GM12878 (cell line): ENCODE results near the gene MUC5B. TPM values are rescaled to one million over a fixed set of nuclear protein-coding genes. Genes with fewer than 3 reads are reported as not detected.

Experiments
- ATAC-seq: fragments of 200-7000 bp; cut with Tn5 transposase; 3 replicates; pipeline ENCODE4 v1.9.1; 2020; ENCODE audit warnings: mild to moderate bottlenecking, moderate library complexity
- BruUV-seq: library from RNA; stranded (reverse); fragments of 400-500 nt; replicated peaks from 2 replicates; lab custom pipeline; 2021; lab: Mats Ljungman, UMichigan
- CTCF ChIA-PET: fragments of 300-600 bp; sonication (Branson Sonifier 250); formaldehyde crosslinking; extraction: SDS; loops from one replicate; lab custom pipeline; 2021; ENCODE audit warnings: inconsistent platforms; lab: Yijun Ruan, JAX
- POLR2A ChIA-PET: fragments of 350-600 bp; formaldehyde crosslinking; extraction: SDS; loops from one replicate; lab custom pipeline; 2021; ENCODE audit warnings: inconsistent platforms; lab: Charles Lee
- RAD21 ChIA-PET: fragments of 300-600 bp; sonication (Branson Sonifier 250); formaldehyde crosslinking; loops from one replicate; lab custom pipeline; 2023; ENCODE audit warnings: antibody characterized with exemption; ENCODE audit not compliant: unreplicated experiment; lab: Charles Lee
- SMC1A ChIA-PET: fragments of 300-600 bp; sonication (Branson Sonifier 250); formaldehyde crosslinking; loops from one replicate; lab custom pipeline; 2023; ENCODE audit not compliant: unreplicated experiment, uncharacterized antibody; lab: Charles Lee
- DNase-seq: peaks from one replicate; pipeline ENCODE4 v3.0.0-alpha.2; 2011; ENCODE audit warnings: low read depth, low spot score
- FAIRE-seq: peaks from 3 replicates; lab custom pipeline; 2011; peaks lifted over from hg19 to GRCh38; lab: Jason Lieb, UNC
- H2AFZ ChIP-seq: 2 replicates; pipeline ENCODE4 v1.6.0; 2011; ENCODE audit warnings: low read depth, low read length, control low read depth; ENCODE audit not compliant: control insufficient read depth
- H3K27ac ChIP-seq: 2 replicates; pipeline ENCODE4 v1.5.1; 2011; ENCODE audit warnings: control low read depth; ENCODE audit not compliant: control insufficient read depth, insufficient read depth
- H3K27me3 ChIP-seq, 2 experiments: replicated peaks in 1 of 2; 2 replicates each; pipeline versions ENCODE4 v1.6.0 to v1.6.1; 2011; ENCODE audit warnings: low read length in 1 of 2; ENCODE audit not compliant: control insufficient read depth in 2 of 2, insufficient read depth in 2 of 2
- H3K36me3 ChIP-seq, 2 experiments: 2 replicates each; pipeline ENCODE4 v1.5.1; 2011; ENCODE audit warnings: low read length in 1 of 2; ENCODE audit not compliant: control insufficient read depth in 2 of 2, insufficient read depth in 2 of 2
- H3K4me1 ChIP-seq: 2 replicates; pipeline ENCODE4 v1.6.1; 2011; ENCODE audit warnings: mild to moderate bottlenecking, low read length, moderate library complexity, mixed read lengths; ENCODE audit not compliant: control insufficient read depth, insufficient read depth
- H3K4me2 ChIP-seq: 2 replicates; pipeline ENCODE4 v1.6.0; 2011; ENCODE audit warnings: control low read depth; ENCODE audit not compliant: control insufficient read depth, insufficient read depth
- H3K4me3 ChIP-seq: fragments of 200-600 bp; sonication (generic); 2 replicates; pipeline ENCODE4 v1.5.1; 2016
- H3K79me2 ChIP-seq: 2 replicates; pipeline ENCODE4 v1.6.0; 2011; ENCODE audit warnings: low read length; ENCODE audit not compliant: control insufficient read depth, insufficient read depth
- H3K9ac ChIP-seq: 2 replicates; pipeline ENCODE4 v1.8.0; 2011; ENCODE audit warnings: low read length, control low read depth, mixed read lengths; ENCODE audit not compliant: control insufficient read depth, insufficient read depth
- H3K9me3 ChIP-seq: replicated peaks from 3 replicates; pipeline ENCODE4 v1.5.1; 2011; ENCODE audit warnings: mild to moderate bottlenecking, low read length; ENCODE audit not compliant: control insufficient read depth, insufficient read depth
- H4K20me1 ChIP-seq: 2 replicates; pipeline ENCODE4 v1.6.0; 2011; ENCODE audit not compliant: control insufficient read depth, insufficient read depth
- CBFB ChIP-seq: IDR thresholded peaks from 2 replicates; pipeline ENCODE4 v1.6.1; 2016; ENCODE audit warnings: antibody characterized with exemption, low read depth
- CEBPB ChIP-seq, 2 experiments: fragments of 150-350 bp in 1 of 2; IDR thresholded peaks; 2 replicates each; pipeline ENCODE4 v1.6.1; 2012 to 2014; ENCODE audit warnings: low read depth in 2 of 2, low read length in 2 of 2, borderline replicate concordance in 1 of 2, inconsistent platforms in 1 of 2
- FOXK2 ChIP-seq: fragments of 450-650 bp; IDR thresholded peaks from 2 replicates; pipeline ENCODE4 v1.6.1; 2017; ENCODE audit warnings: mild to moderate bottlenecking, moderate library complexity
- HDGF ChIP-seq: fragments of 450-650 bp; IDR thresholded peaks from 2 replicates; pipeline ENCODE4 v1.6.1; 2016; ENCODE audit warnings: antibody characterized with exemption
- JUND ChIP-seq: IDR thresholded peaks from 2 replicates; pipeline ENCODE4 v1.6.1; 2012; ENCODE audit warnings: low read depth, mild to moderate bottlenecking, low read length, improper control_type of control experiment, moderate library complexity
- NFIC ChIP-seq: IDR thresholded peaks from 2 replicates; pipeline ENCODE4 v1.6.1; 2012; ENCODE audit warnings: low read depth, mild to moderate bottlenecking, inconsistent platforms, low read length, moderate library complexity
- NR2C1 ChIP-seq: fragments of 450-650 bp; IDR thresholded peaks from 2 replicates; pipeline ENCODE4 v1.6.1; 2017; ENCODE audit warnings: antibody characterized with exemption, mild to moderate bottlenecking, moderate library complexity
- SMAD5 ChIP-seq: IDR thresholded peaks from 2 replicates; pipeline ENCODE4 v1.6.1; 2016; ENCODE audit warnings: antibody characterized with exemption, low read depth
- SRF ChIP-seq, 2 experiments: IDR thresholded peaks; 2 replicates each; pipeline ENCODE4 v1.6.1; 2011; ENCODE audit warnings: low read depth in 2 of 2, low read length in 2 of 2, mild to moderate bottlenecking in 1 of 2, moderate library complexity in 1 of 2
- ZNF217 ChIP-seq: fragments of 450-650 bp; IDR thresholded peaks from 2 replicates; pipeline ENCODE4 v1.6.1; 2017; ENCODE audit warnings: antibody characterized with exemption, mild to moderate bottlenecking
- WGBS: methylation state at CpG from one replicate; pipeline ENCODE4 v1.1.6; 2016; ENCODE audit warnings: low lambda C conversion rate; ENCODE audit not compliant: insufficient replicate concordance, insufficient coverage; ENCODE audit errors: missing lambda C conversion rate; 5-methylcytosine and 5-hydroxymethylcytosine counted together
- in situ Hi-C: fragments of 300-500 bp; cut with MboI; formaldehyde crosslinking; loops from 9 replicates; pipeline ENCODE4 v1.14.3; 2018; ENCODE audit warnings: mixed read lengths
- intact Hi-C: fragments of 100-400 bp; cut with micrococcal nuclease; formaldehyde crosslinking; loops from one replicate; pipeline ENCODE4 v1.14.2; 2022; ENCODE audit not compliant: unreplicated experiment
- polyA plus RNA-seq, 11 experiments: library from polyadenylated mRNA; depleted of rRNA in 4 of 11; unstranded in 6 of 11; stranded (reverse) in 5 of 11; fragments of >200 nt; fragmentation: Nextera tagmentation in 4 of 11; fragmentation: Illumina TruSeq in 1 of 11; extraction: Ambion mirVana in 4 of 11; extraction: Trizol in 1 of 11; gene quantifications; 1 replicate in 1 of 11; 2 replicates in 10 of 11; pipeline versions ENCODE4 v1.2.1 to v1.2.3, GENCODE V29; 2011 to 2016; ENCODE audit warnings: inconsistent platforms in 2 of 11, missing spikeins in 2 of 11, low read depth in 1 of 11
- total RNA-seq, 4 experiments: library from RNA; depleted of rRNA in 3 of 4; stranded (reverse); fragments of >200 nt in 3 of 4; fragmentation: Illumina TruSeq in 1 of 4; extraction: Trizol in 1 of 4; gene quantifications; 2 replicates each; pipeline versions ENCODE4 v1.2.1 to v1.2.3, GENCODE V29; 2013 to 2021

Gene MUC5B
- total and polyA plus RNA-seq, 10 of the 15 experiments (the other 5 are each of a cell fraction or from before 2014, with no cell fraction given), result 1.5 TPM; not detected in 9

DNA sequence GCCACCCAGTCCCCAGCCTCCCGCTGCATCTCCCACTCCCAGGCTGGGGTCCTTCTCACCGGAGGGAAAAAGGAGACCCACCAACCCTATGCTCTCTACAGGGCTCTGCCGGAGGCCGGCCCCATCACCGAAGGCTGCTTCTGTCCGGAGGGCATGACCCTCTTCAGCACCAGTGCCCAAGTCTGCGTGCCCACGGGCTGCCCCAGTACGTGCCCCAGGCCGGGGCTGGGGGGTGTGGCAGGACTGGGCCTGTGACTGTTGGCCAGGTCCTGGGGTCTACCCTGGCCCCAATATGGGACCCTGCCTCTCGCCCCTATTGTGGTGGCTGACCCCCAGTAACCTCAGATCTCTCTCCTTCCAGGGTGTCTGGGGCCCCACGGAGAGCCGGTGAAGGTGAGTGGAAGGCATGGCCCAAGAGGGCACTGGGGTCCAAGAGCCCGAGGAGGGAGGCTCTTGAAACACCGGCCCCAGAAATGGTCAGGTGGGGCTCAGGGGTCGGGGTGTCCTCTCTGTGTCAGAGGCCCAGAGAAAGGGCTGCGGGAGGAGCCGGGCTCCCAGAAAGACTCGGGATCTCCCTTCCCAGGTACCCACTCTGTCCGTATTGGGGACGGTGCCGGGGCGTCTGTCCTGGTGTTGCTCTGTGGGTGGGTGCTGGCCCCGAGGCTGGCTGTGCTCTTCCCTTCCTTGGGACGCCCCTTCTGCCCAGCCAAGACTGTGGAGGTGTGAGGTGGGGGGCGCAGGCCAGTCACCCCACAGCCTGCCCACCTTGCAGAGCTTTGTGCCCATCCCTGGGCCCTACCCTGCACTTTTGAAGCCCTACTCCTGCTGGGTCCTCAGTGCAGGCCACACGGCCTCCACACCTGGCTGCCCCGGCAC is 26.1 kb upstream of the MUC5B start:
- ATAC-seq (no peak), DNase-seq (no peak), FAIRE-seq (no peak)
- Histone ChIP-seq H3K79me2 (no peaks in the 10 kb centered on the region), H3K36me3 (no peaks in the 10 kb centered on the region), H3K27me3 (no peaks in the 10 kb centered on the region), H3K4me2 (no peak overlapping the region), H3K9ac (no peak overlapping the region), H2AFZ (no peak overlapping the region), H3K9me3 (no peaks in the 10 kb centered on the region; the same call in 1 of the 3 replicates), H3K4me3 (no peak overlapping the region), H4K20me1 (no peaks in the 10 kb centered on the region), H3K27ac (no peak overlapping the region), H3K4me1 (no peaks in the 10 kb centered on the region)
- ChIA-PET RAD21 (no interaction called here), POLR2A (no interaction called here), CTCF (no interaction called here), SMC1A (no interaction called here)
- BruUV-seq, result no TSS peak
- in situ Hi-C loops (no loop called here), intact Hi-C loops (no loop called here)
- 58% methylated on average over 28 of the region's 28 CpGs for WGBS
- TF ChIP-seq NFIC (no peak), SMAD5 (no peak), ZNF217 (no peak), NR2C1 (no peak), CEBPB (IDR thresholded peaks at IDR 0.05; ENCODE audit: borderline replicate concordance in 1 of 2, low read depth in 2 of 2, low read length in 2 of 2) (no peak), JUND (no peak), SRF (IDR thresholded peaks at IDR 0.05; ENCODE audit: low read depth in 2 of 2, low read length in 2 of 2) (no peak), HDGF (no peak), CBFB (no peak), FOXK2 (no peak)
